Cardiac muscle cell (in vitro differentiated cells and primary cell): ENCODE measurements around the gene HLA-DPA1. TPM values are rescaled to one million over a fixed set of nuclear protein-coding genes. Genes with fewer than 3 reads are reported as not detected.
A peak's percentile ranks its signal among the peaks of the same experiment; 100 is the strongest.

Experiments
- DNase-seq, 2 donors: peaks; one replicate each; pipeline versions ENCODE4 v3.0.0 to v3.0.0-alpha.2; 2010 to 2017; ENCODE audit warnings: low read depth in 1 of 2, low spot score in 1 of 2
- H3K27ac ChIP-seq: fragments of 200-600 bp; sonication (generic); 2 replicates; pipeline ENCODE4 v1.5.1; 2016
- H3K27me3 ChIP-seq: fragments of 200-600 bp; sonication (generic); 2 replicates; pipeline ENCODE4 v1.6.0; 2016; ENCODE audit warnings: control low read depth
- H3K36me3 ChIP-seq: fragments of 200-600 bp; sonication (generic); 2 replicates; pipeline ENCODE4 v1.5.1; 2016; ENCODE audit warnings: control low read depth
- H3K4me1 ChIP-seq: fragments of 200-600 bp; sonication (generic); 2 replicates; pipeline ENCODE4 v1.8.1; 2017; ENCODE audit warnings: low read depth, mild to moderate bottlenecking, mixed run types
- H3K4me3 ChIP-seq: fragments of 200-600 bp; sonication (generic); 2 replicates; pipeline ENCODE4 v1.5.1; 2016; ENCODE audit warnings: mild to moderate bottlenecking
- H3K9me3 ChIP-seq: fragments of 200-600 bp; sonication (generic); 2 replicates; pipeline ENCODE4 v1.5.1; 2017; ENCODE audit warnings: low read depth, mild to moderate bottlenecking, control low read depth
- polyA plus RNA-seq: library from polyadenylated mRNA; unstranded; fragments of >200 nt; fragmentation: Nextera tagmentation; extraction: Ambion mirVana; gene quantifications from 2 replicates; pipeline ENCODE4 v1.2.1, GENCODE V29; 2016
- total RNA-seq: library from RNA; depleted of rRNA; stranded (reverse); fragments of >200 nt; gene quantifications from 2 replicates; pipeline ENCODE4 v1.2.3, GENCODE V29; 2016
- TF ChIP-seq, protein P1 (sequence below): IDR thresholded peaks from 2 replicates; pipeline ENCODE4 v1.5.1; 2012; ENCODE audit warnings: low read depth, mild to moderate bottlenecking, low read length

HLA-DPA1 gene
- total and polyA plus RNA-seq, 2 experiments from 2014 or later: 0.21 to 1.9 TPM

DNA sequence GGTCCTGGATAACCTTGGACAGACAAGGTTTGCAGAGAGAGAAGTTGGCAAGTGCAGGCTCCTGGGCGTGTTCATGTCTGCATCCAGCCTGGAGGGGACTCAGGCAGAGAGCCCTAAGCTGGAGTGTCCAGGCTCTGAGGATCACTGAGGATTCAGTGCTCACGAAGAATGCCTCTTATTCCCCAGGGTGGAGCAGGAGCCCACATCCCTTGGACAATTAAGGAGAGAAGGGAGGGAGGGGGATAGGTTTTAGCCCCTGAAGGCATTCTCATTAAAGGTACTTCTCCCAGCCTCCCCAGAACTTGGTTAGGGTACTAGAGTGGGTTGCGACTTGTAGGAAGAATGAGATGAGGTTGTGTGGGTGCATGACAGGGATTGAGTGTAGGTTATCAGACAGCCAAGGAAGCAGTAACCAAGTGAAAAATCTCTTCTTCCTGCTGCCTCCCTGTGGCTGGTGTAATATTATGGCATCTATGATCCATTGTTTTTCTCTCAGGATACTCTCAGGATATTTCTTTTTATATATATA, 3.0 kb upstream of the HLA-DPA1 start:
- Histone ChIP-seq H3K9me3 (no peaks in the 10 kb centered on the region), H3K4me3 (no peak overlapping the region), H3K27me3 (no peaks in the 10 kb centered on the region), H3K4me1 (no peaks in the 10 kb centered on the region), H3K36me3 (no peaks in the 10 kb centered on the region), H3K27ac (no peak overlapping the region)
- TF ChIP-seq, protein P1, sequence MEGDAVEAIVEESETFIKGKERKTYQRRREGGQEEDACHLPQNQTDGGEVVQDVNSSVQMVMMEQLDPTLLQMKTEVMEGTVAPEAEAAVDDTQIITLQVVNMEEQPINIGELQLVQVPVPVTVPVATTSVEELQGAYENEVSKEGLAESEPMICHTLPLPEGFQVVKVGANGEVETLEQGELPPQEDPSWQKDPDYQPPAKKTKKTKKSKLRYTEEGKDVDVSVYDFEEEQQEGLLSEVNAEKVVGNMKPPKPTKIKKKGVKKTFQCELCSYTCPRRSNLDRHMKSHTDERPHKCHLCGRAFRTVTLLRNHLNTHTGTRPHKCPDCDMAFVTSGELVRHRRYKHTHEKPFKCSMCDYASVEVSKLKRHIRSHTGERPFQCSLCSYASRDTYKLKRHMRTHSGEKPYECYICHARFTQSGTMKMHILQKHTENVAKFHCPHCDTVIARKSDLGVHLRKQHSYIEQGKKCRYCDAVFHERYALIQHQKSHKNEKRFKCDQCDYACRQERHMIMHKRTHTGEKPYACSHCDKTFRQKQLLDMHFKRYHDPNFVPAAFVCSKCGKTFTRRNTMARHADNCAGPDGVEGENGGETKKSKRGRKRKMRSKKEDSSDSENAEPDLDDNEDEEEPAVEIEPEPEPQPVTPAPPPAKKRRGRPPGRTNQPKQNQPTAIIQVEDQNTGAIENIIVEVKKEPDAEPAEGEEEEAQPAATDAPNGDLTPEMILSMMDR: no peak
- DNase-seq: no peak

DNA sequence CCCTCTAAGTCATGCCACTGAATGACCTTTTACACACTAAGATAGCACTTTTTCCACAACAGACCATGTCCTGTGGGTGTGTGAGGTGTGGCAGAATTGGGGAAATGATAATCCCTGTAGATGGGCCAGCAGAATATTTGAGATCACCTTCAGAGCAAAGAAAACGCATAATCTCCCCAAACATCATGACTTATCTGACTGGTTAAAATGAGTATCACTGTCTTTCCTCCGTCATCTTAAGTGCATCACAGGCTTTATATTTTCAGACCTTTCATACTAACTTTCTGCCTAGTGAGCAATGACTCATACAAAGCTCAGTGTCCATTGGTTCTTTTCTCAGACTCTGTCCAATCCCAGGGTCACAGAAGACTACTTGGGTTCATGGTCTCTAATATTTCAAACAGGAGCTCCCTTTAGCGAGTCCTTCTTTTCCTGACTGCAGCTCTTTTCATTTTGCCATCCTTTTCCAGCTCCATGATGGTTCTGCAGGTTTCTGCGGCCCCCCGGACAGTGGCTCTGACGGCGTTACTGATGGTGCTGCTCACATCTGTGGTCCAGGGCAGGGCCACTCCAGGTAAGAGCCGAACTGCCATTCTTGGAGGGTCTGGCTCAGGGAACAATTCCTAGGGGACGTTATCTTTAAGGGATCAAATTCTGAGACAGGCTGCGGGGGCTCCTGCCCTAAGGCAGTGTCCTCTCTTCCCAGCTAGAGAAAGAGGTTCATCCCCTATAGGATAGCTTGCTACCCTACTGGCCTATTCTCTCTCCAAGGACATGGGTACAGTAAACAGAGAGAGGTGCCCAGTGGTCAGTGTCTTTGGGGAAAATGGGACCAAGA, 2.3 kb upstream of the HLA-DPA1 start, which contains the start of gene HLA-DPB1:
TSS of gene HLA-DPB1 (plus strand) at position 423 of the 838 bp plus-strand sequence. CDS start at position 475, 52 bp downstream.
- H3K4me3 ChIP-seq: no peak within 1 kb of the TSS
- TF ChIP-seq, protein P1: no peak

DNA sequence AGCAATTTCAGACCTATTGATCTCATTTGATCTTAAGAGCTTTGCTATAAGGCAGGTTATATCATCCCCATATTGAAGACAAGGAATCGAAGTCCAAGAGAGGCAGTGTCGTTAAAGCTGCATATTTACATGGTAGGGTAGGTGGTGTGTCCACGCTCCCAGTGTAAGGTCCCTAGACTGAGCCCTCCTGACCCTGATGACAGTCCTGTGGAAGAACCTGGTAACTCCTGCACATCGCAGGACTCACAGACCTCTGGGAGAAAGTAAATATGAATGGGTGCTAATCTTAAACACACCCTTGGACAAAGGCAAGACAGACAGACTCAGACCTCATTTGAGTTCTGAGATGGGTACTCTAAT, 1.7 kb upstream of the HLA-DPA1 start:
- TF ChIP-seq, protein P1: no peak

More for the DNA sequence above, 2.3 kb upstream of the HLA-DPA1 start, which contains the start of gene HLA-DPB1:
- Histone ChIP-seq H3K36me3 (no peaks in the 10 kb centered on the region), H3K4me1 (peaks cover 5% of the 10 kb centered on the region), H3K9me3 (no peaks in the 10 kb centered on the region), H3K27me3 (no peaks in the 10 kb centered on the region), H3K27ac (no peak within 1 kb of the TSS)
- DNase-seq: peak; percentile 75 to 76

DNA sequence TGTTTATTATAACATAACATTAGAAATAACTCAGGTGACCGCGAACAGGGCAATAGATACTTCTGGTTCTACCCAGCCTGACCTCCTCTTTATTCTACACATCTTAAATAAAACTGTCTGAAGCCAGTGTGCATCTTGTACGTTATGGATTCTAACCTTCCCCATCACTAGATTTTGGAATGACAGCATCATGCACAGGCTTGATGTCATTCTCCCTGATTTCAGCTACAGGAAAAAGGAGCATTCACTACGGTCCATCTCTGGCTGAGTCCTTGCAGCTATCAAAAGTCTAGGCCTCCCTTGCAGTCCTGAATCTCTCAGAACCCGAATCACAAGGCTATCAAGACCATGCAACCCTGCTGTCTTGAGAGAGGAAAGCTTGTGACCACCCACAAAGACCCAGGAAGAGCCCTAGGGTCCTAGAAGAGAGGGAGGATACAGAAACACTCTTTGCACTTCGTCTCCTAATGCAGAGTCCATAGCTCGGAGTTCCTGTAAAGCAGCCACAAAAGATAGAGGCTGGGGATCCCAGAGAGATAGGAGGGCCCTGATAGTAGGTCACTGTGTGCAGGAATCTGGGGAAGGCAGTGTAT, 845 bp downstream of the HLA-DPA1 start:
- Histone ChIP-seq H3K9me3 (no peaks in the 10 kb centered on the region), H3K4me3 (no peak overlapping the region), H3K36me3 (no peaks in the 10 kb centered on the region), H3K27ac (no peak overlapping the region), H3K4me1 (peaks cover 6% of the 10 kb centered on the region), H3K27me3 (no peaks in the 10 kb centered on the region)
- TF ChIP-seq, protein P1: no peak
- DNase-seq: no peak

More for the DNA sequence above, 1.7 kb upstream of the HLA-DPA1 start:
- H3K27me3 ChIP-seq: no peaks in the 10 kb centered on the region
- peaks cover 6% of the 10 kb centered on the region for H3K4me1 ChIP-seq
- no peaks in the 10 kb centered on the region for H3K9me3 ChIP-seq
- no peak overlapping the region for H3K4me3 ChIP-seq
- no peak for DNase-seq
- H3K27ac ChIP-seq: no peak overlapping the region
- H3K36me3 ChIP-seq: no peaks in the 10 kb centered on the region

DNA sequence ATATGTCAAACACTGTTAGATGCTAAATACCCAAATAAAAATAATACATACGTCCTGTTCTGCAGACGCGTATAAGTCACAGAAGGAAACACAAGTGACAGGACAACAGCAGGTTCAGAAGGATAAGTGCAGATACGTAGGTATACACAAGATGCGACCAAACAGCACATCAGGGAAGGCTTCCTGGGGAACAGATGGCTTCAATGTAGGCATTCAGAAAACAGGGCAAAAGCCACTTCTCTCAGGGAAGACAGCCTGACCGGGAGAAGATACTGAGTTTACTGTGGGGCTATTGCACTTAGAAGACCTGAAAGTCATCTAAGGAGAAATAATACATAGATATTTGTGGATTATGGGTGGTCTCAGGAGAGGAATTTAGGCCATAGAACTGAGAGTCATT, 1.9 kb downstream of the HLA-DPA1 start:
- TF ChIP-seq, protein P1: no peak
- Histone ChIP-seq H3K36me3 (no peaks in the 10 kb centered on the region), H3K9me3 (no peaks in the 10 kb centered on the region), H3K4me3 (no peak overlapping the region), H3K27ac (no peak overlapping the region), H3K27me3 (no peaks in the 10 kb centered on the region), H3K4me1 (peaks cover 6% of the 10 kb centered on the region)
- DNase-seq: no peak
